ENCODE results near the gene FOSL2.

Gene FOSL2

DNA sequence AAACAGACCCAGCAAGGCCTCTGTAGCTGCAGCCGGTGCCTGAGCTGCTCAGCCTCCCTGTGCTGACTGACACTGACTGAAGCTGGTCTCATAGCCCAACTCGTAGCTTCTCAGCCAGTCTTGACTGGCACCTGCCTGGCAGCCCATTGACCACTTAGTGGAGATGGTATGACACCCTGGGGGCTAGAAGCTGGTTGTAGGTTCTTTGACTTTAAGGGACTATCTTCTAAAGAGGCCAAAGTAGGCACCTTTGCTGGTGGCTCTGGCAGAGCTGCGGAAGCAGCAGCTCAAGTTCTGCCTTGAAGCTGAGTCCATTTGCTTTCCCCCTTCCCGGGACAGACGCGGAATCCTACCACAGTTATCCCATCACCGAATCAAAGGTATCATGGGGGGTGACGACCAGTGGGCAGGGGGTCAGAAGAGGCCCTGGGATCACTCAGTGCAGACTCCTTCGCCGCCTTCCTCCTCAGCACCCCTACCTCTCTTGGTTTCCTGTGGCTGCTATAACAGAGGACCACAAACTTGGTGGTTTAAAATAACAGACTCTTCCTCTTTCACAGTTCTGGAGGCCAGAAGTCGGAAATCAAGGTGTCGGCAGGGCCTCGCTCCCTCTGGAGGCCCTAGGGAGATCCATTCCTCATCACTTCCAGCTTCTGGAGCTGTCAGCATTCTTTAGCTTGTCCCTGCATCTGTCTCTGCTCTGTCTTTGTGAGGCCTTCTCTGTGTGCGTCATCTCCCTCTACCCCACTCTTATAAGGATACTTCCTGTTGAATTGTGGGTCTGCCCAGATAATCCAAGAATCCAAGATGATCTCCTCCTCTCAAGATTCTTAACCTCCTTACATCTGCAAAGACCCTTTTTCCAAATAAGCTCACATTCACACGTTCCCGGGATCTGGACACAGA lies 13.7 kb upstream of the FOSL2 start (continued):
- TF ChIP-seq, protein P1, sequence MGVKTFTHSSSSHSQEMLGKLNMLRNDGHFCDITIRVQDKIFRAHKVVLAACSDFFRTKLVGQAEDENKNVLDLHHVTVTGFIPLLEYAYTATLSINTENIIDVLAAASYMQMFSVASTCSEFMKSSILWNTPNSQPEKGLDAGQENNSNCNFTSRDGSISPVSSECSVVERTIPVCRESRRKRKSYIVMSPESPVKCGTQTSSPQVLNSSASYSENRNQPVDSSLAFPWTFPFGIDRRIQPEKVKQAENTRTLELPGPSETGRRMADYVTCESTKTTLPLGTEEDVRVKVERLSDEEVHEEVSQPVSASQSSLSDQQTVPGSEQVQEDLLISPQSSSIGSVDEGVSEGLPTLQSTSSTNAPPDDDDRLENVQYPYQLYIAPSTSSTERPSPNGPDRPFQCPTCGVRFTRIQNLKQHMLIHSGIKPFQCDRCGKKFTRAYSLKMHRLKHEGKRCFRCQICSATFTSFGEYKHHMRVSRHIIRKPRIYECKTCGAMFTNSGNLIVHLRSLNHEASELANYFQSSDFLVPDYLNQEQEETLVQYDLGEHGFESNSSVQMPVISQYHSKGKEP (tag by site-specific recombination; IDR thresholded peaks at IDR 0.05): no peak
- TF ChIP-seq, protein P2, sequence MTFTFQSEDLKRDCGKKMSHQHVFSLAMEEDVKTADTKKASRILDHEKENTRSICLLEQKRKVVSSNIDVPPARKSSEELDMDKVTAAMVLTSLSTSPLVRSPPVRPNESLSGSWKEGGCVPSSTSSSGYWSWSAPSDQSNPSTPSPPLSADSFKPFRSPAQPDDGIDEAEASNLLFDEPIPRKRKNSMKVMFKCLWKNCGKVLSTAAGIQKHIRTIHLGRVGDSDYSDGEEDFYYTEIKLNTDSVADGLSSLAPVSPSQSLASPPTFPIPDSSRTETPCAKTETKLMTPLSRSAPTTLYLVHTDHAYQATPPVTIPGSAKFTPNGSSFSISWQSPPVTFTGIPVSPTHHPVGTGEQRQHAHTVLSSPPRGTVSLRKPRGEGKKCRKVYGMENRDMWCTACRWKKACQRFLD (tag by site-specific recombination; IDR thresholded peaks at IDR 0.05): no peak
- TF ChIP-seq ZNF184 (tag by site-specific recombination; IDR thresholded peaks at IDR 0.05) (no peak), ZNF792 (tag by site-specific recombination; IDR thresholded peaks at IDR 0.05) (no peak), ZNF132 (tag by site-specific recombination; IDR thresholded peaks at IDR 0.05; ENCODE audit: borderline replicate concordance) (no peak), KLF1 (tag by site-specific recombination; IDR thresholded peaks at IDR 0.05) (no peak)
- TF ChIP-seq, protein P3, sequence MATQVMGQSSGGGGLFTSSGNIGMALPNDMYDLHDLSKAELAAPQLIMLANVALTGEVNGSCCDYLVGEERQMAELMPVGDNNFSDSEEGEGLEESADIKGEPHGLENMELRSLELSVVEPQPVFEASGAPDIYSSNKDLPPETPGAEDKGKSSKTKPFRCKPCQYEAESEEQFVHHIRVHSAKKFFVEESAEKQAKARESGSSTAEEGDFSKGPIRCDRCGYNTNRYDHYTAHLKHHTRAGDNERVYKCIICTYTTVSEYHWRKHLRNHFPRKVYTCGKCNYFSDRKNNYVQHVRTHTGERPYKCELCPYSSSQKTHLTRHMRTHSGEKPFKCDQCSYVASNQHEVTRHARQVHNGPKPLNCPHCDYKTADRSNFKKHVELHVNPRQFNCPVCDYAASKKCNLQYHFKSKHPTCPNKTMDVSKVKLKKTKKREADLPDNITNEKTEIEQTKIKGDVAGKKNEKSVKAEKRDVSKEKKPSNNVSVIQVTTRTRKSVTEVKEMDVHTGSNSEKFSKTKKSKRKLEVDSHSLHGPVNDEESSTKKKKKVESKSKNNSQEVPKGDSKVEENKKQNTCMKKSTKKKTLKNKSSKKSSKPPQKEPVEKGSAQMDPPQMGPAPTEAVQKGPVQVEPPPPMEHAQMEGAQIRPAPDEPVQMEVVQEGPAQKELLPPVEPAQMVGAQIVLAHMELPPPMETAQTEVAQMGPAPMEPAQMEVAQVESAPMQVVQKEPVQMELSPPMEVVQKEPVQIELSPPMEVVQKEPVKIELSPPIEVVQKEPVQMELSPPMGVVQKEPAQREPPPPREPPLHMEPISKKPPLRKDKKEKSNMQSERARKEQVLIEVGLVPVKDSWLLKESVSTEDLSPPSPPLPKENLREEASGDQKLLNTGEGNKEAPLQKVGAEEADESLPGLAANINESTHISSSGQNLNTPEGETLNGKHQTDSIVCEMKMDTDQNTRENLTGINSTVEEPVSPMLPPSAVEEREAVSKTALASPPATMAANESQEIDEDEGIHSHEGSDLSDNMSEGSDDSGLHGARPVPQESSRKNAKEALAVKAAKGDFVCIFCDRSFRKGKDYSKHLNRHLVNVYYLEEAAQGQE (tag by site-specific recombination; IDR thresholded peaks at IDR 0.05): no peak

DNA sequence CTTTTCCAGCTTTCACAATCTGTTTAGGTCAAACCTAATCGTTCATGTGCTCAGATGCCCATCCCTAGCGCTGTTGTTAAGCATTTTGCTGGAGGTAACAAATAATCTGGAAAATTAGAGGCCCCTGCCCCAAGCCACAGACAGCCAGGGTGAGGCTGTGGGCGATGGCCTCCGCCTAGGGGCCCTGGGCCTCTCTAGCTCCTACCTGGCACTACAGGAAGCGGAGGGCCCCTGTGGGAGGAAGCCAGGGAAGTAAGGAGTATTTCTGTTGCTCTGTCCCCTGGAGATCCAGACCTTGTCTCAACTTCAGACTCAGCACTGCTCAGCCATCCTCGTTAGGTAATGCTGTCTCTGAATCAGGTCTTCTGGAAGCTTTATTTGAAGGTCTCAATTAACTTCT lies 12.4 kb upstream of the FOSL2 start:
- Histone ChIP-seq H3K4me3 (ENCODE audit: low read depth, low read length) (no peak overlapping the region), H3K9me3 (ENCODE audit: control insufficient read depth, insufficient read depth, low read depth, low read length) (no peaks in the 10 kb centered on the region), H3K4me1 (ENCODE audit: control insufficient read depth, insufficient read depth, low read length) (no peaks in the 10 kb centered on the region), H3K27ac (ENCODE audit: extremely low read depth, low read depth, low read length) (no peak overlapping the region), H3K36me3 (ENCODE audit: control insufficient read depth in 2 of 2, insufficient read depth in 1 of 2, low read length in 2 of 2) (no peaks in the 10 kb centered on the region)
- TF ChIP-seq ZFHX2 (tag by site-specific recombination; conservative IDR thresholded peaks at IDR 0.05): peak; percentile 27; the same call in 1 of the 2 replicates
- 0 out of 2 replicates have a peak, but pooled peaks have one; percentile 8 for TF ChIP-seq EGR2 (tag by site-specific recombination; IDR thresholded peaks at IDR 0.05; ENCODE audit: low read depth)
- TF ChIP-seq, protein P1 (tag by site-specific recombination; IDR thresholded peaks at IDR 0.05): no peak
- ChIA-PET POLR2A (no interaction called here), CTCF (interaction anchor here (1.2 kb wide), 1 partner anchor 629 kb away, joined by 3 read pairs; no protein-coding TSS in a partner anchor)

DNA sequence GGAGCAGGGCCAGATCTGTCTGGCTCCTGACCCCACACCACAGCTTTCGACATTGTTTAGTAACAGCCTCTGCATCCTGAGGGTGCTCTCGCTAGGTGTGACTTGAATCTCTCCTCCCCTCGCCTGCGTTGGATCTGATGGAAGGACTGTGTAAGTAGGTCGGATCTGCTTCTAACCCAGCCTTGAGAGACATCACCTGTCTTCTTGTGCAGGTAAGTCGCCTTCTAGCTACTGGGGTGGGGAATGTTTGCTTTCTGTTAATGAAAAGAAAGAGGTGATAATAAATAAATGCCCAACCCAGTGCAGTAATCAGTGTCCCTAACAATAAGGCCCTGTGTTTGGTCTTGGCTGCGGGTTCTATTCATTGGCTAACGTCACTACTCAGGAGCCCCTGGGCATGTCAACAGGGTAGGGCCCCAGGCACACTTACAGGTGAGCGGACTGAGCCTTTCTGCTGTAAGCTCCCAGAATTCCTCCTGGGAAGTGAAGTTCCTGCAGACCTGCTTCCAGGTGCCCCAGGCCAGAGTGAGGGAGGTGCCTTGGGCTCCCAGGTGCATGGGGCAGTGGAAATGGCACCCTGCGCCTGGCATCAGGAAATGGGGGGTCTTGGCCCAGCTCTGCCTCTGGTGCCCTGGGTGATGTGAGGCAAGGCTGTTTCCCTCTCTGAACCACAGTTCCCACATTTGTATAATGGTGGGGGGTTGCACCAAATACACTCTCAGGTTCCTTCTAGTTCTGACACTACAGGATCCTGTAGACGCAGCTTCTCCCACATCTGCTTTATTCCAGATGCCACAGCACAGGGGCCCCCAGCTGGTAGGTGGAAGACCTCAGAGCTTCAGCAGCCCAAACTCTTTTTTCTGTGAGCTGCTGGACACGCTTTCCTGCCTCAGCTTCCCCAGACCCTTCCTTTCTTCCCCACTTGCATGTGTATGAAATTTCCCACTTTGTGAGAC lies 11.2 kb upstream of the FOSL2 start:
- ChIA-PET CTCF (interaction anchor here (0.6 to 1.2 kb wide), 4 partner anchors 10 to 630 kb away, joined by 3 read pairs; no protein-coding TSS in a partner anchor), POLR2A (interaction anchor here (0.7 kb wide), 1 partner anchor 621 kb away, joined by 3 read pairs; no protein-coding TSS in a partner anchor)
- no peaks in the 10 kb centered on the region for H3K36me3 ChIP-seq (ENCODE audit: control insufficient read depth in 2 of 2, insufficient read depth in 1 of 2, low read length in 2 of 2)
- H3K27ac ChIP-seq (ENCODE audit: extremely low read depth, low read depth, low read length): no peak overlapping the region
- no peaks in the 10 kb centered on the region for H3K4me1 ChIP-seq (ENCODE audit: control insufficient read depth, insufficient read depth, low read length)
- H3K4me3 ChIP-seq (ENCODE audit: low read depth, low read length): no peak overlapping the region
- H3K9me3 ChIP-seq (ENCODE audit: control insufficient read depth, insufficient read depth, low read depth, low read length): no peaks in the 10 kb centered on the region
- TF ChIP-seq SCRT1 (tag by site-specific recombination; IDR thresholded peaks at IDR 0.05; ENCODE audit: borderline replicate concordance) (no peak), ZNF114 (tag by site-specific recombination; IDR thresholded peaks at IDR 0.05) (no peak)
- TF ChIP-seq, protein P4, sequence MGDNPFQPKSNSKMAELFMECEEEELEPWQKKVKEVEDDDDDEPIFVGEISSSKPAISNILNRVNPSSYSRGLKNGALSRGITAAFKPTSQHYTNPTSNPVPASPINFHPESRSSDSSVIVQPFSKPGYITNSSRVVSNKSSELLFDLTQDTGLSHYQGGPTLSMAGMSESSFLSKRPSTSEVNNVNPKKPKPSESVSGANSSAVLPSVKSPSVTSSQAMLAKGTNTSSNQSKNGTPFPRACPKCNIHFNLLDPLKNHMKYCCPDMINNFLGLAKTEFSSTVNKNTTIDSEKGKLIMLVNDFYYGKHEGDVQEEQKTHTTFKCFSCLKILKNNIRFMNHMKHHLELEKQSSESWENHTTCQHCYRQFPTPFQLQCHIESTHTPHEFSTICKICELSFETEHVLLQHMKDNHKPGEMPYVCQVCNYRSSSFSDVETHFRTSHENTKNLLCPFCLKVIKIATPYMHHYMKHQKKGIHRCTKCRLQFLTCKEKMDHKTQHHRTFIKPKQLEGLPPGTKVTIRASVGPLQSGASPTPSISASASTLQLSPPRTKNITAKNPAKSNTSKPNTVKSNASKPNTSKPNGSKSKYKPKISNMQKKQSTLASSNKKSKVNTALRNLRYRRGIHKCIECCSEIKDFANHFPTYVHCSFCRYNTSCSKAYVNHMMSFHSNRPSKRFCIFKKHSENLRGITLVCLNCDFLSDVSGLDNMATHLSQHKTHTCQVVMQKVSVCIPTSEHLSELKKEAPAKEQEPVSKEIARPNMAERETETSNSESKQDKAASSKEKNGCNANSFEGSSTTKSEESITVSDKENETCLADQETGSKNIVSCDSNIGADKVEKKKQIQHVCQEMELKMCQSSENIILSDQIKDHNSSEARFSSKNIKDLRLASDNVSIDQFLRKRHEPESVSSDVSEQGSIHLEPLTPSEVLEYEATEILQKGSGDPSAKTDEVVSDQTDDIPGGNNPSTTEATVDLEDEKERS (tag by site-specific recombination; IDR thresholded peaks at IDR 0.05): no peak

Data from HEK293 (cell line).